Kidney (tissue), 14 donors: Measurements from ENCODE around the gene TET3. TPM values are rescaled to one million over a fixed set of nuclear protein-coding genes. Genes with fewer than 3 reads are reported as not detected.

ENCODE experiments used
- DNase-seq, 5 donors: peaks; one replicate each; pipeline ENCODE4 v3.0.0-alpha.2; 2013 to 2020
- FAIRE-seq: peaks from 2 replicates; lab custom pipeline; 2012; peaks lifted over from hg19 to GRCh38; lab: Jason Lieb, UNC
- H3K27ac ChIP-seq, 2 donors: one replicate each; pipeline ENCODE4 v1.7.0; 2013; ENCODE audit warnings: low read depth in 2 of 2, low read length in 2 of 2, inconsistent platforms in 1 of 2
- H3K27me3 ChIP-seq: one replicate; pipeline ENCODE4 v1.7.1; 2013; ENCODE audit warnings: low read length, inconsistent platforms; ENCODE audit not compliant: control insufficient read depth, insufficient read depth
- H3K36me3 ChIP-seq, 3 donors: one replicate each; pipeline versions ENCODE4 v1.7.0 to v1.7.1; 2013; ENCODE audit warnings: low read length in 3 of 3, control low read depth in 1 of 3, inconsistent platforms in 1 of 3; ENCODE audit not compliant: insufficient read depth in 3 of 3, control insufficient read depth in 2 of 3
- H3K4me1 ChIP-seq, 3 donors: one replicate each; pipeline versions ENCODE4 v1.7.0 to v1.7.1; 2013; ENCODE audit warnings: low read length in 3 of 3, inconsistent platforms in 1 of 3, low read depth in 1 of 3; ENCODE audit not compliant: control insufficient read depth in 2 of 3, insufficient read depth in 2 of 3
- H3K4me3 ChIP-seq, 3 donors: one replicate each; pipeline versions ENCODE4 v1.7.0 to v1.8.1; 2013; ENCODE audit warnings: low read length in 3 of 3, control low read depth in 1 of 3, inconsistent platforms in 1 of 3
- H3K9ac ChIP-seq, 3 donors: one replicate each; pipeline versions ENCODE4 v1.7.0 to v1.7.1; 2013; ENCODE audit warnings: low read length in 3 of 3, control low read depth in 1 of 3, inconsistent platforms in 1 of 3
- H3K9me3 ChIP-seq, 3 donors: one replicate each; pipeline versions ENCODE4 v1.7.0 to v1.7.1; 2013; ENCODE audit warnings: low read length in 3 of 3, control low read depth in 1 of 3, inconsistent platforms in 1 of 3; ENCODE audit not compliant: control insufficient read depth in 2 of 3, insufficient read depth in 1 of 3
- intact Hi-C: fragments of 100-400 bp; cut with DNase I; formaldehyde crosslinking; loops from one replicate; pipeline ENCODE4 v1.11.1; 2022
- polyA plus RNA-seq: library from polyadenylated mRNA; stranded (reverse); fragments of 350-450 nt; fragmentation: Illumina TruSeq; extraction: RNeasy Lipid Tissue Mini Kit (QIAGEN cat#74804); gene quantifications from one replicate; pipeline ENCODE4 v1.2.3, GENCODE V29; 2014; ENCODE audit warnings: low read depth, low replicate concordance; ENCODE audit not compliant: insufficient read depth
- total RNA-seq: library from RNA; stranded (reverse); fragmentation: NEBNext Ultra II Directional; extraction: Animal tissue kit (Norgen Biotek cat#: 25700); gene quantifications from one replicate; pipeline ENCODE4 v1.2.1, GENCODE V29; 2021
- TF ChIP-seq, protein P1 (sequence below): IDR thresholded peaks from 3 replicates; pipeline ENCODE4 v1.5.1; 2012; ENCODE audit warnings: mild to moderate bottlenecking, moderate library complexity, borderline replicate concordance; ENCODE audit not compliant: insufficient read depth; ENCODE audit errors: extremely low read depth
- donor health status: control.
- donor health status: control.
- donor health status: control.
- donor health status: control.
- donor health status: control.
- donor health status: DM: yes; HTN: yes; CAD: no.
- donor health status: Normal renal cell carcinoma (clear cell type).

The TET3 gene
- total and polyA plus RNA-seq, 2 donors from 2014 or later: 0.52 to 13.1 TPM

DNA sequence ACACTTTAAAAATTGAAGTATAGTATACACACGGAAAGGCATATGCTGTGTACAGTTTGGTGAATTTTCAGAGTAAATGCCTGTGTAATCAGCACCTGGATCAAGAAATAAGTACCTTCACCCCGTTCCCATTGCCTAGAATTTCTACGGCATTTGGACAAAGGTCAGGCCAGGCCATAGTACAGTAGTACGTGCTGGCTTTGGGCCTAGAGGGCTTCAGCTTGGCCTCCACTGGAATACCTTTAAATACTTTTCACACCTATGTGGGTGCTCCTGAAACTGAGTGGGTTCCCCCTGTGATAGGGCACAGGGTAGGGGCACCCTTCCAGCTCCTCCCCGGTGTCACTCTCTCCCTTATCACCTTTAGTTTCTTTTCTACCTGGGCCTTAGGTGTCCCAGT is 26.5 kb downstream of the TET3 start:
- no peak for DNase-seq
- no peak overlapping the region for H3K9ac ChIP-seq
- no peaks in the 10 kb centered on the region for H3K9me3 ChIP-seq
- H3K27me3 ChIP-seq: no peaks in the 10 kb centered on the region
- no peaks in the 10 kb centered on the region for H3K36me3 ChIP-seq
- peaks cover 0 to 17% (median 11%) of the 10 kb centered on the region in 3 donors for H3K4me1 ChIP-seq
- intact Hi-C loops: no loop called here
- no peak overlapping the region for H3K4me3 ChIP-seq
- TF ChIP-seq, protein P1, sequence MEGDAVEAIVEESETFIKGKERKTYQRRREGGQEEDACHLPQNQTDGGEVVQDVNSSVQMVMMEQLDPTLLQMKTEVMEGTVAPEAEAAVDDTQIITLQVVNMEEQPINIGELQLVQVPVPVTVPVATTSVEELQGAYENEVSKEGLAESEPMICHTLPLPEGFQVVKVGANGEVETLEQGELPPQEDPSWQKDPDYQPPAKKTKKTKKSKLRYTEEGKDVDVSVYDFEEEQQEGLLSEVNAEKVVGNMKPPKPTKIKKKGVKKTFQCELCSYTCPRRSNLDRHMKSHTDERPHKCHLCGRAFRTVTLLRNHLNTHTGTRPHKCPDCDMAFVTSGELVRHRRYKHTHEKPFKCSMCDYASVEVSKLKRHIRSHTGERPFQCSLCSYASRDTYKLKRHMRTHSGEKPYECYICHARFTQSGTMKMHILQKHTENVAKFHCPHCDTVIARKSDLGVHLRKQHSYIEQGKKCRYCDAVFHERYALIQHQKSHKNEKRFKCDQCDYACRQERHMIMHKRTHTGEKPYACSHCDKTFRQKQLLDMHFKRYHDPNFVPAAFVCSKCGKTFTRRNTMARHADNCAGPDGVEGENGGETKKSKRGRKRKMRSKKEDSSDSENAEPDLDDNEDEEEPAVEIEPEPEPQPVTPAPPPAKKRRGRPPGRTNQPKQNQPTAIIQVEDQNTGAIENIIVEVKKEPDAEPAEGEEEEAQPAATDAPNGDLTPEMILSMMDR: no peak
- FAIRE-seq: no peak
- H3K27ac ChIP-seq: no peak overlapping the region

DNA sequence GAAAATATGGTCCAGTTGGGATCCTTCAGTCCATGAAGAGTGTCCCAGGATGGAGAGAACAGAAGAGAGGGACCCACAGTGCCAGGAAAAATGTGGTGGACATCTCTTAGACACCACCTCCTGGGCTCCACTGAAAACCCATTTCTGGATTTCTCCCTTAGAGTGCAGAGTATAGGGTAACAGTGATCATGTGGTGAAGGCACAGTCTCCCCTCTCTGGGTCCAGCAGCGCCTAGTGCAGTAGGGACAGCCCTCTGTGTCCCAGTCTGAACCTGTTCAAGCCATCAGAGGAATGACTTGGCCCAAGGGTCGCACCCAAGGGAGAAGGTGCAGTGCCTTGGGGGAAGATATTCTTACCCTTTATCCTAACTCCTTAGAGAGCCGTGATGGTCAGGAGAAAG is 30.1 kb downstream of the TET3 start:
- DNase-seq: no peak
- Histone ChIP-seq H3K9me3 (peaks cover 0 to 1% (median 0%) of the 10 kb centered on the region in 3 donors), H3K9ac (no peak overlapping the region), H3K4me1 (peaks cover 0 to 6% (median 4%) of the 10 kb centered on the region in 3 donors), H3K27me3 (no peaks in the 10 kb centered on the region), H3K4me3 (no peak overlapping the region), H3K36me3 (no peaks in the 10 kb centered on the region), H3K27ac (no peak overlapping the region)
- TF ChIP-seq, protein P1: no peak
- intact Hi-C loops: no loop called here
- no peak for FAIRE-seq

DNA sequence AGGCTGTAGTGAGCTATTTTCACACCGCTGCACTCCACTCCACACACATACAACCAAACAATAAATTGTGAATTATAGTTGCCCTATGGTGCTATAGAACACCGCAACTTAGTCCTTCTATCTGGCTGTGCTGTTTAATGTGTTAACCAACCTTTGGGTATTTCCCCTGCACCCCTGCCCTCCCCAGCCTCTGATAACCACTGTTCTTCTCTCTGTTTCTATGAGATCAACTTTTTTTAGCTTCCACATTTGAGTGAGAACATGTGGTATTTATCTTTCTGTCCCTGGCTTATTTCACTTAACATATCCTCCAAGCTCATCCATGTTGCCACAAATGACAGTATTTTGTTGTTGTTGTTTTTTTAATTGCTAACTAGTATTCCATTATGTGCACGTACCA is 32.5 kb downstream of the TET3 start:
- no peaks in the 10 kb centered on the region for H3K27me3 ChIP-seq
- H3K9ac ChIP-seq: no peak overlapping the region
- DNase-seq (no peak), FAIRE-seq (no peak)
- H3K4me1 ChIP-seq: no peaks in the 10 kb centered on the region
- TF ChIP-seq, protein P1: no peak
- no peak overlapping the region for H3K27ac ChIP-seq
- intact Hi-C loops: no loop called here
- no peaks in the 10 kb centered on the region for H3K36me3 ChIP-seq
- no peak overlapping the region for H3K4me3 ChIP-seq
- peaks cover 0 to 1% (median 0%) of the 10 kb centered on the region in 3 donors for H3K9me3 ChIP-seq

DNA sequence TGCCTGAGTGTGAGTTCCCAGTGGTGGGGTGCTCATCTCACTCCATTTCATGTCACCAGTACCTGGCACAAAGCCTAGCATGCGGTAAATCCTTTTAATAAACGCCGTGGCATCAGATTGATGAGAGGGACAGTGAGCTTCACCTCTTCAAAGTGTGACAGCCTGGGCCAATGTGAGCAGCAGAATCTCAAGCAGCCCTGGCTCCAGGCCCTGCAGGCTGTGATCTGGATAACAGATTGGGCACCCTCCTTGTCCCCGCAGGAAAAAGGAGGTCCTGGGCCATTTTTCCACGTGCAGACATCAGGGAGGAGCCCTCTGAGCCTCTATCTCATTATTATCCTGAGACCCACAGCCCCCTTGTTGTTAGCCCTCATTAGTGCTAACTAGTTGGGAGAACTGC is 34.8 kb downstream of the TET3 start:
- FAIRE-seq (no peak), DNase-seq (no peak)
- TF ChIP-seq, protein P1: no peak
- Histone ChIP-seq H3K27me3 (no peaks in the 10 kb centered on the region), H3K9me3 (peaks cover 0 to 1% (median 0%) of the 10 kb centered on the region in 3 donors), H3K4me3 (no peak overlapping the region), H3K36me3 (no peaks in the 10 kb centered on the region), H3K9ac (no peak overlapping the region), H3K27ac (no peak overlapping the region), H3K4me1 (no peaks in the 10 kb centered on the region)
- intact Hi-C loops: no loop called here
